ENCODE results near the gene COBL. TPM values are rescaled to one million over a fixed set of nuclear protein-coding genes. Genes with fewer than 3 reads are reported as not detected.

The COBL gene
- total and polyA plus RNA-seq, 9 of the 15 experiments (the other 6 are each of a cell fraction or from before 2014, with no cell fraction given) = 0.01 to 2.4 (median 0.09) TPM; not detected in 3

DNA sequence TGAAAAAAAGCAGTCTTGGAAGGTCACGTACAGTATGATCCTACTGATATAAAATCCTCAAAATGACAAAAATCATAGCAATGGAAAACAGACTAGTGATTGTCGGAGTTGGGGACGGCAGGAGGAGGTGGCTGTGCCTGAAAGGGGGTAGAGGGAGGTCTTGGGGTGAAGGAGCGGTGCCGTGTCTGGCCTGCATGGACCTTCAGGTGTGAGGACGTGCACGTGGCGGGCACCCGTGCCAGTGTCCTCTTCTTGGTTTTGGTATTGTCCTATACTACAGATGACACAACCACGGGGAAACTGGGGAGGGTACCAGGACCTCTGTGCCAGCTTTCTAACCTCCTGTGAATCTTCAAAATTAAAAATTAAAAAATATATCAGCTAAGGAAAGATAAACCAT, 73.0 kb downstream of the COBL start:
- ChIA-PET POLR2A (no interaction called here), CTCF (ENCODE audit: low intra/inter-chr PET ratio) (no interaction called here)
- in situ Hi-C loops (cut with MboI) = no loop called here
- H2AFZ ChIP-seq (ENCODE audit: low read depth, low read length) = no peak overlapping the region
- ATAC-seq = no peak
- H3K9ac ChIP-seq (ENCODE audit: insufficient read depth in 1 of 2, low read depth in 2 of 2, low read length in 2 of 2) = no peak overlapping the region
- no peak overlapping the region for H3K4me2 ChIP-seq (ENCODE audit: insufficient read depth, low read length)
- no TSS peak for BruUV-seq (replicated peaks)
- H3K4me1 ChIP-seq (replicated peaks in 1 of 2; ENCODE audit: control insufficient read depth in 2 of 2, insufficient read depth in 2 of 2, low read length in 2 of 2) = no peaks in the 10 kb centered on the region; a peak in 1 of 5 replicates
- FAIRE-seq = no peak
- H3K9me1 ChIP-seq (ENCODE audit: control insufficient read depth, insufficient read depth, low read length) = no peaks in the 10 kb centered on the region
- peaks cover 0 to 23% of the 10 kb centered on the region in 2 experiments; a peak in 2 of 5 replicates for H3K27me3 ChIP-seq (ENCODE audit: control insufficient read depth in 2 of 2, insufficient read depth in 2 of 2, low read length in 2 of 2)
- no peak overlapping the region for H3K4me3 ChIP-seq
- no peak overlapping the region for H3K27ac ChIP-seq (ENCODE audit: extremely low read depth, low read depth, low read length)
- WGBS (ENCODE audit: insufficient coverage, low coverage, missing lambda C conversion rate) = 10% methylated on average over 10 of the region's 10 CpGs
- TF ChIP-seq PTBP1 (IDR thresholded peaks at IDR 0.05; ENCODE audit: low read depth, low read length) = no peak
- no peak for TF ChIP-seq DDX20 (tag; IDR thresholded peaks at IDR 0.05; ENCODE audit: low read depth)
- TF ChIP-seq MEIS2 (IDR thresholded peaks at IDR 0.05; ENCODE audit: partially characterized antibody) = no peak
- no peak for TF ChIP-seq ZNF239 (CRISPR knock-in tag; IDR thresholded peaks at IDR 0.05)
- TF ChIP-seq, protein P1, sequence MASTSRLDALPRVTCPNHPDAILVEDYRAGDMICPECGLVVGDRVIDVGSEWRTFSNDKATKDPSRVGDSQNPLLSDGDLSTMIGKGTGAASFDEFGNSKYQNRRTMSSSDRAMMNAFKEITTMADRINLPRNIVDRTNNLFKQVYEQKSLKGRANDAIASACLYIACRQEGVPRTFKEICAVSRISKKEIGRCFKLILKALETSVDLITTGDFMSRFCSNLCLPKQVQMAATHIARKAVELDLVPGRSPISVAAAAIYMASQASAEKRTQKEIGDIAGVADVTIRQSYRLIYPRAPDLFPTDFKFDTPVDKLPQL (IDR thresholded peaks at IDR 0.05; ENCODE audit: extremely low read depth, insufficient read length) = no peak
- TF ChIP-seq EWSR1 (IDR thresholded peaks at IDR 0.05; ENCODE audit: borderline replicate concordance, low read depth, partially characterized antibody) = no peak
- TF ChIP-seq, protein P2, sequence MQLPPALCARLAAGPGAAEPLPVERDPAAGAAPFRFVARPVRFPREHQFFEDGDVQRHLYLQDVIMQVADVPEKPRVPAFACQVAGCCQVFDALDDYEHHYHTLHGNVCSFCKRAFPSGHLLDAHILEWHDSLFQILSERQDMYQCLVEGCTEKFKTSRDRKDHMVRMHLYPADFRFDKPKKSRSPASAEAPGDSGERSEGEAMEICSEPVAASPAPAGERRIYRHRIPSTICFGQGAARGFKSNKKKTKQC (CRISPR knock-in tag; IDR thresholded peaks at IDR 0.05) = no peak
- TF ChIP-seq, protein P3, sequence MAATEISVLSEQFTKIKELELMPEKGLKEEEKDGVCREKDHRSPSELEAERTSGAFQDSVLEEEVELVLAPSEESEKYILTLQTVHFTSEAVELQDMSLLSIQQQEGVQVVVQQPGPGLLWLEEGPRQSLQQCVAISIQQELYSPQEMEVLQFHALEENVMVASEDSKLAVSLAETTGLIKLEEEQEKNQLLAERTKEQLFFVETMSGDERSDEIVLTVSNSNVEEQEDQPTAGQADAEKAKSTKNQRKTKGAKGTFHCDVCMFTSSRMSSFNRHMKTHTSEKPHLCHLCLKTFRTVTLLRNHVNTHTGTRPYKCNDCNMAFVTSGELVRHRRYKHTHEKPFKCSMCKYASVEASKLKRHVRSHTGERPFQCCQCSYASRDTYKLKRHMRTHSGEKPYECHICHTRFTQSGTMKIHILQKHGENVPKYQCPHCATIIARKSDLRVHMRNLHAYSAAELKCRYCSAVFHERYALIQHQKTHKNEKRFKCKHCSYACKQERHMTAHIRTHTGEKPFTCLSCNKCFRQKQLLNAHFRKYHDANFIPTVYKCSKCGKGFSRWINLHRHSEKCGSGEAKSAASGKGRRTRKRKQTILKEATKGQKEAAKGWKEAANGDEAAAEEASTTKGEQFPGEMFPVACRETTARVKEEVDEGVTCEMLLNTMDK (IDR thresholded peaks at IDR 0.05; ENCODE audit: borderline replicate concordance, insufficient read depth, low read depth, low read length, poor library complexity, severe bottlenecking) = no peak
- TF ChIP-seq MCM7 (IDR thresholded peaks at IDR 0.05) = no peak
- no peaks in the 10 kb centered on the region for H4K20me1 ChIP-seq (replicated peaks; ENCODE audit: control insufficient read depth, insufficient read depth, low read length)
- DNase-seq (ENCODE audit: extremely low read depth in 1 of 4, low spot score in 3 of 4) = no peak
- intact Hi-C loops (cut with micrococcal nuclease) = no loop called here
- H3K9me3 ChIP-seq (replicated peaks; ENCODE audit: control insufficient read depth, insufficient read depth, low read depth, low read length) = no peaks in the 10 kb centered on the region
- H3K79me2 ChIP-seq (ENCODE audit: control insufficient read depth, insufficient read depth, low read length) = no peaks in the 10 kb centered on the region
- no peaks in the 10 kb centered on the region for H3K36me3 ChIP-seq (ENCODE audit: control insufficient read depth, insufficient read depth, low read length)
